Activated CD4-positive, alpha-beta T cell treated with anti-CD3 and anti-CD28 coated beads, Interleukin-2, amount 50 U/mL, for 16 hours (primary cell): ENCODE measurements around the gene ASTL.
"Not testable (repeated sequence)": the region's sequence is repeated elsewhere in the genome, so short reads cannot be mapped to it uniquely, and the experiment has no call there.

Experiments used
- DNase-seq: peaks from one replicate; pipeline ENCODE4 v3.0.0-alpha.2; 2020

ASTL gene

DNA sequence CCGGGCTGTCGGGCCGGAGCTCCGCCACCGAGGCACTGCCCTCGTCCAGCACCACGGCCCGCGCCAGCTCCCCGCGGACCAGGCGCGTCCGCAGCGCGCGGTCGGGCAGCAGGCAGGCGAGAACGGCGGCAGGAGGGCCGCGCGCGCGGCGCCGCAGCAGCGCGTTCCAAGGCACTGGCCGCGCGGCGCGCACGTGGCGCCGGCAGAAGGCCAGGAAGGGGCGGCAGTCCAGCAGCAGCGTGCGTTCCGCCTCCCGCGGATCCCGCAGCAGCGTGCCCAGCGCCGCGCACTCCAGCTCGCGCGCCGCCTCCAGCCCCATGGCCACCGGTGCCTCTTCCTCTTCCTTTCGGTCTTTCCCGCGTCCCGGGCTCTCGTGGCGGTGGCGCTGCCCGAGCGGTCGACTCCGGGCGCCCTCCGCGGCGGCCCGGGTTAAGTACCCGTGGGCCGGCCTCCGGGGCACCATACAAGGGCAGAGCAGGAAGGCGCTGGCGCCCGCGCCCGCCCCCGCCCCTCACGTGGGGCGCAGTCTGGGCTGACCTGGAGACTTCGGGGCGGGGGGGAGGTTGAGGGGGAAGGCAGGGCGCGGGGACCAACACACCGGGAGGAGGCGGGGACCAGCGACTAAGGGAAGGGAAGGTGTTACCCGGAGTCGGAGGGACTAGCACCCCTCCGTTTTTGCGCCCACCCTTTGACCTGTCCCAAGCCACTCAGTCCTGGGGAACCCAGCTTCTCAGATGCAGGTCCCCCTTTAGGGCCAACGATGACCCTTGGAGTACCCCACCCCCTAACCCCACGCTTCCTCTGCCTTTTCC is 6.9 kb upstream of the ASTL start, which contains the start of gene DUSP2:
Gene DUSP2, minus strand, starts transcription at position 405 of the 812 bp plus-strand sequence. Its CDS starts 86 bp downstream, at position 319.
- peak; percentile 94 for DNase-seq

- DNase-seq, result no peak
Observed at GRCh38 chr2:96144481-96145035, 6.3 kb upstream of the ASTL start.

DNA sequence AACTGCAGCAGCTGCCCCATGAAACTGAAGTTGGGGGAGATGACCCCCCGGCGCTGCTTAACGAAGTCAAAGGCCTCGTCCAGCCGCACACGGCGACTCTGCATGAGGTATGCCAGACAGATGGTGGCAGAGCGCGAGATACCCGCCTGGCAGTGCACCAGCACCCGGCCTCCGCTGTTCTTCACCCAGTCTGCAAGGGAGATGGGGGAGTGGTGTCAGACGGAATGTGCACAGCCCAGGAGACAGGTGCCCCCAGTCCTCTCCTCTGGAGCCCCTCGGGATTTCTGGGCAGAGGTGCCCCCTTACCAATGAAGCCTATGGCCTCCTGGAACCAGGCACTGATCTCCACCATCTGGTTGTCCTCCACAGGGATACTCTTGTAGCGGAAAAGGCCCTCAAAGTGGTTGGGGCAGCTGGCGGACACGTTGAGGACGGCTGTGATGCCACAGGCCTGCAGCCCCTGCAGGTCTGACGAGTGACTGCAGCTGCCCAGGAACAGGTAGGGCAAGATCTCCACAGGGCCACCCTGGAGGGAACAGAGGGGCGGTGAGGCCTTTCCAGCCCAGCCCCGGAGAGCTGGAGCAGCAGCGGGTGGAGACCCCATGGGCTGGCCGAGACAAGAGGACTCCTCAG is 5.7 kb upstream of the ASTL start:
- DNase-seq, result no peak

DNA sequence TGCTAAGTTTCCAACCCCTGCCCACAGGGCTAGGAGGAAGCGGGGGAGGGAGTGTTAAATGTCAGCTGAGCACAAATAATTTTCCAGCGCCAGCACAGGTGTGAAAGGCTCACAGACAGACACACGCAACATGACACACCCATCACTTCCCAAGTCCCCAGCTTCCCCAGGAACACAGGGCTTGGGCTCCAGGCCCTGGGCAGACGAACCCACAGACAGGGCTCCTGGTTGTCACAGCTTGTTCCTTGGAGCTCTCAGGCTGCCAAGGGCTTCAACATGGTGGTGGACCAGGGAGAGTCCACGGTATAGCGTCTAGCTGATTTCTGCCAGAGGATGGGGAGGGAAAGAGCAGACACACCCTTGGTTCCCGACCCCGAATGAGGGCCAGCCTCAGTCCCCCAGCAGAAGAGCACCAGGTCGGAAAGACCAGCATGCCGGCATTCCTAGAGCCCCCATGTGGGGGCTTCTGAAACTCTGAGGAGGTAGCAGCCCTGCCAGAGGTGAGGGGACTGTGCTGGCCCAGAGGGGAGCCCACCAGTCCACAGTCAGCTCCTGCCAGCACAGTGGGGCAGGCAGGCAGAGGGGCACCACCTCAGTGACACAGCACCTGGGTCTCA is 5.0 kb upstream of the ASTL start:
- DNase-seq, result no peak

DNA sequence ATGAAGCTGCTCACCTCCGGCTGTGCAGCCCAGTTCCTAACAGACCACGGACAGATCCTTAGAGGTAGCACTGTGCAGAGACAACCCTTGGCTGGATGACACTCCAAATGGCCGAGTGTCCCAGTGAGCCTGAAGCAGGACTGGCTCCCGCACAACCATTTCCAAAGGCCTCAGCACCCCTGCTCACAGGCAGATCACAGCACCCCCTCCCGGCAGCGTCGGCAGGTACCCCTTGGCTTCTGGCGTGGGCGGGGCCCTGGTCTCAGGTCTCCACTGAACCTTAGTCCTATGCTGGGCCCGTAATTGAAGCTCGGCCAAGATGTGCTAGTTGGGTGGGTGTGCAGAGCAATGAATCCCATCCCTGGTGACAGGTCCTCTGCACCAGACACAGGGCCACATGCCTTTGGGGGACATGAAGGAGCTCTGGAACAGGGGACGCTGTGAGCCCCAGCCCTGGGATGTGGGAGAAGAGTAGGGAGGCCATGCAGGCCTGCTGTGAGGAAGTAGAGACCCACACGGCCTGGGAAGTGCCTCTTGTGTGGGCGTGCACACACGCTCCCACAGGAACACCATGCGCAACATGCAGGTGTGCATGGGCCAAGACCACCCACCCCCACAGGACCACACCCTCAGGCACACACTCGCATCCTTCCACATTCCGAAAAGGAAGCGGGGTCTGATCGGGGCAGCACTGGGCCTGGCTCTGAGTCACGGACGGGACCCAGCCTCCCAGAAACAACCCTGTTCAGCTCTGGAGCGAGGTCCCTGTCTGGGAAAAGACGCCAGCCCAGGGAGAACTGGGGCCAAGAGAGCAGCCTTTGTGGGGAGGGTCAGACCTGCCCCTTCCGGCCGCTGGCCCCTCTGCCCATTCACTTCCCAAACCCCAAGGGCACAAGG is 4.2 kb upstream of the ASTL start:
- DNase-seq, result peak; percentile 64

DNA sequence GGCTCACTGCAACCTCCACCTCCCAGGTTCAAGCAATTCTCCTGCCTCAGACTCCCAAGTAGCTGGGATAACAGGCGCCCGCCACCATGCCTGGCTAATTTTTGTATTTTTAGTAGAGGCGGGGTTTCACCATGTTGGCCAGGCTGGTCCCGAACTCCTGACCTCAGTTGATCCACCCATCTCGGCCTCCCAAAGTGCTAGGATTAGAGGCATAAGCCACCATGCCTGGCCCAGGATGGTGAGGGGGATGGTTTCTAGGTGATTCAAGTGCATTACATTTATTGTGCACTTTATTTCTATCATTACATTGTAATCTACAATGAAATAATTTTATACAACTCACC is 3.3 kb upstream of the ASTL start:
- DNase-seq, result not testable (repeated sequence)

DNA sequence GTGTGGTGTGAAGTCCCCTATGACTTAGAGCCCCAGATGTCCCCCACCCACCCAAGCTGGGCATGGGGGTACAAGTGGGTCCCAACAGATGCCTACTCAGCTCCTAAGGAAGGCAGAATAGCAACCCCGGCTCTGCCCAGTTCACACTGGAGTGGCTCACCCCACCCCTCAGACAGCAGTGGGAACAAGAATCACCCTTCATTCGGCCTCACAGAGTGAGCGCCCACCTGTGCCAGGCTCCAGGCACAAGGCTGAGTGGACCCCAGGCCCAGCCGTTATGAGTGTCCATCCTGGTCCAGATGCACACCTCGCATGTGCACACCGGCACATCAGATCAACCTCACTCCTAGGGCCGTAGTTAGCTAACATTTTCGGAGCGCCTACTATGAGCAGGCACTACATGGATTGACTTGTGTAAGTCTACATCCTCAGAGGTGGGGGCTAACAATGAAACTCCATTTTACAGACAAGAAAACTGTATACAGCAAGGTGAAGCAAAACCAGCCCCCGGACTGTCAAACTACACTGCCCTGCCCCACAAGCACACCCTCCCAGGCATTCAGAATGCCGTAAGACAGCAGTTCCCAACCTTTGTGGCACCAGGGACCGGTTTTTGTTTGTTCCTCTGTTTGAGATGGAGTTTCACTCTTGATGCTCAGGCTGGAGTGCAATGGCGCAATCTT is 2.8 kb upstream of the ASTL start:
- no peak for DNase-seq

DNA sequence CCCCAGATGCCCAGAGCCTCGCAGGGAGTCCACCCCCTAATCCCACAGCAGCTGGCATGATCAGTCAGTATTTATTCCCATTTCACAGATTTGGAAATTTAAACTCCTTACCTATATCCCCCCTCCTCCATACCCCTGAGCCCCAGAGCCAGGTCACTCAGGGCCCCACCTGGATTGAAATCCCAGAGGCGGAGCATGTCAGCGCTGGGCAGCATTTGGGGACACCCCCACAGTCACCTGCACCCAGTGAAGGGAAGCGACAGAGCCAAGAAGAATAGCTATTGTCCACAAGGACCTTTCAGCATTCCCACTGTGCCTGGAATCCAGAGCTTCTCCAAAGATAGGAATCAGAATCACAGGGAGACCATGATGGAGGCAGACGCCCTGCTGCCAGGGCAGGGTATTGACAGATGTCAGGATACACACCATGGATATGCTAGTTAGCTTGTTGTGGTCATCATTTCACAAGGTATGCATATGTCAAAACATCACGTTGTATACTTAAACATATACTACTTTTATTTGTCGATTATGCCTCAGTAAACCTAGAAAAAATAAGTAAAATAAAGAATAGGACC is 968 bp upstream of the ASTL start:
- no peak for DNase-seq

GRCh38 chr2:96137321-96138178 is 752 bp downstream of the ASTL start:
- no peak for DNase-seq

- no peak for DNase-seq
Observed at GRCh38 chr2:96136129-96136720, 2.1 kb downstream of the ASTL start.

GRCh38 chr2:96135621-96136020 is 2.7 kb downstream of the ASTL start:
- no peak for DNase-seq

GRCh38 chr2:96135171-96135570 is 3.1 kb downstream of the ASTL start:
- DNase-seq, result no peak

DNA sequence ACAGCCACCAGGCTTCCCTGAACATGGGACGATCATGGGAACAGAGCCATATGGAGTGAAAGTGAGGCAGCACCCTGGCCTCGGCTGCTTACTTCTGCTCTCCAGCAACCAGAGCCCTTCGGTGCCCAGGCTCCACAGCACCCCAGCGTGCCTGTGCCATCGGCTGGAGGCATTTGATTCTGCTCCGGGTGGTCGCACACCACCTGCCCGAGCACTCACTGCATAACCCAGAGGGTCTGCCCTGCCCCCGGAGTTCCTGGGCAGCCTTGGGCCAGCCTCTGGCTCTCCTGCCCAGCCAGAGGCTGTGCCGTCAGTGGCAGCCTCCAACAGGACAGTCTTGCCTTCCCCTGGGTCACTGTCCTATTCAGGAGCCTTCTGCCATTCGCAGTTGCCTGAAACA is 3.9 kb downstream of the ASTL start:
- no peak for DNase-seq

DNA sequence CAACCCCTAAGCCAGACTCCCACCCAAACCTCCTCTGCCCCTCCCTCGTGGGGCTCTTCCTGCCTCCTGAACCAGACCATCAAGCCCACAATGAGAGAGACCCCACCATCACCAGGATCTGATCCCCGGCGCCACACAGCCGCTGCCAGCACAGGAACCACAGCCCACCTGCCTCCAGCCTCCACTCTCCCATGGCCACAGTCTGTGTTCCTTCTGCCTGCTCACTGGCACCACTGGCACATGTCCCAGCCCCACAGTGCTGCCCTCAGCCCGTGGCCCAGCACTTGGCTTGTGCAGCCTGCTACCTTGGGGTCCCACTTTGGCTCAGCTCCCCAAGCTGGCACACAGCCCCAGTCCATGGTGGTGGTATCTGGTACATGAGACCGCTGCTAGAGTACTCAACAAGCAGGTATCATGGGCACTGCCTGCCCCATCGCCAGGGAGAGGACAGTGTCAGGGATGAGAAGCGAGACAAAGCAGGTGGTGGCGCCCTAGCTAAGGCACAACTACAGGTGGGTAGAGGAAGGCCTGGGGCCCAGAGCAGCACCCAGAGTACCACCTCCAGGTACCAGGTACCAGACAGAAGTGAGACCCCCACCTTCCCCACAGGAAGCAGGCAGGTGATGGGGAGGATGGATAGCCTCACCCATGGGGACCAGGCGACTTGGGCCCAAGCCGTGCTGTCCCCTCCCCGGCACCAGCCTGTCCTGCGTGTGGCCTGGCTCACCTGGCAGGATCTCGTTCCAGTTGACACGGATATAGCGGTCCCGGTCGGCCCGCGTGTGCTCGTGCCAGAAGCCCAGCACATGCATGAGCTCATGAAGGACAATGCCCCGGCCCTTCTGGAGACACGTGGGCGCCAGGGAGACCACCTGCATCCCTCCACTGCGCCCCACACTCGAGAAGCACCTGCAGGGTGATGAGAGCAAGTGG is 6.2 kb downstream of the ASTL start:
- DNase-seq, result no peak

DNA sequence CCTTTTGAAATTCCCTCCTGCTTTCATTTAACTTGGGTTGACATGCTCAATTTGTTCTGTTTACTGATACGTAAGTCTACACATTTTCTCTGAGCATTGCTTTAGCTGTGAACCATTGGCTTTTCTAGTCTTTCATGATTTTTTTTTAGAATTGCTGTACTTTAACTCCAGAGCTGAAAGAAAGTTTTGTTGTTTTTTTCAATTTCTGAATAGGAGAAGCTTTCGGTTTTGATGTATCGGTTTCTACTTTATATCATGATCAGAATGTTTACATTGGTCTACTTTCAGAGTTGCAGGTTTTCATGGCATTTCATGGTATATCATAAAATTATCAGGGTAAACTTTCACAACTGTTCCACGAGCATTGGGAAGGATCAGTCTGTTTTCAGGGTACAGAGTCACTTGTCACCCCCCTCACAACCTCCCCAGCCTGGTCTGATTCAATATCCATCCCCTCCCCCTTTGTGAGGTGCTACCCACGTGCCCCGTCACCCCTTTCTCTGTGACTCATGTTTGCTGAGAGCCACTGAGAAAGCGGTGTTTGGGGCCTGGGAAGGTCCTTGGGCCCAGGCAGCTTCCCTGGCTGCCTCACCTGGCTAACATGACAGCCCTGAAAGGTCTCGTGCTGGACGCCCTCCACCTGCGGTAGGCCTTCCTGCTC is 7.0 kb downstream of the ASTL start:
- peak; percentile 56 for DNase-seq

DNA sequence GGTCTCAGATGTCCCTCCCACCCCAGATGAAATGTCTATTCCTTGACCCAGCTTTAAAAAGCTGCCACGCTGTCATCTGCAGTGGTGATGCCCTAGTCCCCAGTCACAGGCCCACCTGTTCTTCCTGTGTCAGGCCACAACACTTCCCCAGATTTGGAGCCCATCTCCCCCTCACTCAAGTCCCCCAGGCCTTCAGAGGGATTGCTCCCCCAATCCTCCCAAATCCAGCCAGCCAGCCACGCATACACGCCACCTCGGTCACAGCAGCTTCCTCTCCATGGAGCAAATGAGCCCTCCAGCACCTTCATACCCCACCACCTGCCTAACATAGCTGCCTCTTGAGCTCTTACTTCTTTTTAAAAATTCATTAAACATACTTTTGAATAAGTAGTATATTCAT is 7.8 kb downstream of the ASTL start:
- DNase-seq, result no peak

- no peak for DNase-seq
Observed at GRCh38 chr2:96129528-96130120, 8.7 kb downstream of the ASTL start.

- no peak for DNase-seq
Observed at GRCh38 chr2:96128456-96128855, 9.8 kb downstream of the ASTL start.
